Ovary (tissue), 9 donors: Measurements from ENCODE around the gene TUSC2. TPM values are rescaled to one million over a fixed set of nuclear protein-coding genes. Genes with fewer than 3 reads are reported as not detected.

ENCODE experiments used
- DNase-seq, 5 donors: peaks; one replicate each; pipeline ENCODE4 v3.0.0-alpha.2; 2019 to 2020
- H3K27ac ChIP-seq, 2 donors: fragments of 200-600 bp; one replicate each; pipeline versions ENCODE4 v1.5.1 to v1.8.0; 2019 to 2022
- H3K27me3 ChIP-seq: fragments of 200-600 bp; one replicate; pipeline ENCODE4 v1.8.0; 2022
- H3K36me3 ChIP-seq: fragments of 200-600 bp; sonication (generic); one replicate; pipeline ENCODE4 v1.5.1; 2019
- H3K4me1 ChIP-seq: one replicate; pipeline ENCODE4 v1.8.1; 2013; ENCODE audit warnings: mild to moderate bottlenecking, moderate library complexity; ENCODE audit not compliant: insufficient read depth
- H3K4me3 ChIP-seq: fragments of 200-600 bp; sonication (generic); one replicate; pipeline ENCODE4 v1.5.1; 2017
- H3K9me3 ChIP-seq, 2 donors: fragments of 200-600 bp in 1 of 2; sonication (generic) in 1 of 2; one replicate each; pipeline versions ENCODE4 v1.5.1 to v1.8.1; 2013 to 2019; ENCODE audit warnings: mild to moderate bottlenecking in 1 of 2, moderate library complexity in 1 of 2
- EP300 ChIP-seq: sonication (generic); formaldehyde crosslinking; IDR thresholded peaks from one replicate; pipeline ENCODE4 v1.6.1; 2017; ENCODE audit warnings: antibody characterized with exemption
- POLR2A ChIP-seq: fragments of 450-650 bp; IDR thresholded peaks from one replicate; pipeline ENCODE4 v1.6.1; 2017; ENCODE audit warnings: antibody characterized with exemption, mild to moderate bottlenecking, moderate library complexity
- WGBS, 3 donors: extraction: QIAGEN DNeasy Blood & Tissue Kit in 1 of 3; methylation state at CpG; one replicate each; pipeline versions ENCODE4 v1.1.5 to v1.1.7; 2013 to 2017; 5-methylcytosine and 5-hydroxymethylcytosine counted together
- intact Hi-C, 4 donors: fragments of 100-400 bp; cut with DNase I; formaldehyde crosslinking; loops; one replicate each; pipeline versions ENCODE4 v1.11.0 to v1.15.1; 2022 to 2023
- polyA plus RNA-seq, 2 donors: library from polyadenylated mRNA; stranded (reverse); fragments of 200-250 nt in 1 of 2; fragments of 350-450 nt in 1 of 2; fragmentation: Illumina TruSeq in 1 of 2; extraction: RNeasy Lipid Tissue Mini Kit (QIAGEN cat#74804) in 1 of 2; gene quantifications; one replicate each; pipeline ENCODE4 v1.2.3, GENCODE V29; 2013 to 2014
- total RNA-seq, 7 donors: library from RNA; depleted of rRNA in 2 of 7; stranded (reverse); fragments of >200 nt in 2 of 7; fragmentation: NEBNext Ultra II Directional in 3 of 7; extraction: Animal tissue kit (Norgen Biotek cat#: 25700) in 3 of 7; gene quantifications; one replicate each; pipeline versions ENCODE4 v1.1.0 to v1.2.4, GENCODE V29; 2016 to 2023
- TF ChIP-seq, protein P1 (sequence below), 3 donors: fragments of 450-650 bp in 2 of 3; fragments of 200-600 bp in 1 of 3; IDR thresholded peaks; one replicate each; pipeline versions ENCODE4 v1.5.1 to v1.8.0; 2016 to 2022; ENCODE audit warnings: antibody characterized with exemption in 3 of 3, mild to moderate bottlenecking in 1 of 3
- donor health status: DM: no; HTN: no; CAD: no; lungs with moderate emphysema.
- donor health status: DM: no; HTN: no; CAD: no.
- donor health status: Bipolar disorder and iron deficiency.
- donor health status: DM: yes; HTN: yes; CAD: no.
- donor health status: DM: no; HTN: no; CAD: no.
- donor health status: DM: yes; HTN: yes; CAD: no.

TUSC2 gene
- total and polyA plus RNA-seq, 9 donors, result 19.4 to 26.4 (median 21.3) TPM

DNA sequence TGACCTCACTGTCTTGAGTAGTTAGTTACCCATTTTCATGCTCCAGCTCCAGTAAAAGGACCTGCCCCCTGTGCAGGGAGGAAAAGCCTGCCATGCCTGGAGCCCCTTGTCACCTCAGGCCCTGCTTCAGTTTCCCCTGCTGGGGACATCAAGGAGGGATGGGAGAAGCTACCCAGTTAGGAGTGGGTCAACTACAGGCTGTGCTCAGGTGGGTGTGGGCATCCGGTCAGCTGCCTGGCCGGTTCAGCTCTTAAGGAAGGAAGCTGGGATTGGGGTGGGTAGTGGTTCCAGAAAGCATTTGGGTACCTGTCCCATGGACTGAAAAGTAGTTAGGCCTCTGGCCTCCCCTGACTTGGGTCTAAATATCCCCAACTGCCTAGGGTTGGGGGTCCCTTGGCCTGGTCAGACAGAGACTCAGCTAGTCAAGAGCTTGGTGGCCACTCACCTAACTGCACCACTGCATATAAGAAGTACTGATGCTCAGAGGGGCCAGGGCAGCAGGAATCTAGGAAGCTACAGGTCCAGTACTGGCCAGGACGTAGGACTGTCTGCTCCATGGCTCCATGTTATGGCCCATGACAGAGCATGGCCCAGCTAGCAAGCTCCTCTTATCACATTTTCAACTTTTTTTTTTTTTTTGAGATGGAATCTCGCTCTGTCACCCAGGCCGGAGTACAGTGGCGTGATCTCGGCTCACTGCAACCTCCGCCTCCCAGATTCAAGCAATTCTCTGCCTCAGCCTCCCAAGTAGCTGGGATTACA is 48.6 kb downstream of the TUSC2 start:
- Histone ChIP-seq H3K36me3 (no peaks in the 10 kb centered on the region), H3K4me3 (no peak overlapping the region), H3K27me3 (no peaks in the 10 kb centered on the region), H3K27ac (no peak overlapping the region), H3K4me1 (no peaks in the 10 kb centered on the region), H3K9me3 (no peaks in the 10 kb centered on the region)
- intact Hi-C loops, result loop anchor here in 2 of 4 donors (10.0 kb wide), 2 partner anchors 155 to 165 kb away; no protein-coding TSS in a partner anchor
- no peak for DNase-seq
- WGBS, 3 donors, result 87 to 92% (median 90%) methylated on average over 8 of the region's 8 CpGs
- TF ChIP-seq, protein P1, sequence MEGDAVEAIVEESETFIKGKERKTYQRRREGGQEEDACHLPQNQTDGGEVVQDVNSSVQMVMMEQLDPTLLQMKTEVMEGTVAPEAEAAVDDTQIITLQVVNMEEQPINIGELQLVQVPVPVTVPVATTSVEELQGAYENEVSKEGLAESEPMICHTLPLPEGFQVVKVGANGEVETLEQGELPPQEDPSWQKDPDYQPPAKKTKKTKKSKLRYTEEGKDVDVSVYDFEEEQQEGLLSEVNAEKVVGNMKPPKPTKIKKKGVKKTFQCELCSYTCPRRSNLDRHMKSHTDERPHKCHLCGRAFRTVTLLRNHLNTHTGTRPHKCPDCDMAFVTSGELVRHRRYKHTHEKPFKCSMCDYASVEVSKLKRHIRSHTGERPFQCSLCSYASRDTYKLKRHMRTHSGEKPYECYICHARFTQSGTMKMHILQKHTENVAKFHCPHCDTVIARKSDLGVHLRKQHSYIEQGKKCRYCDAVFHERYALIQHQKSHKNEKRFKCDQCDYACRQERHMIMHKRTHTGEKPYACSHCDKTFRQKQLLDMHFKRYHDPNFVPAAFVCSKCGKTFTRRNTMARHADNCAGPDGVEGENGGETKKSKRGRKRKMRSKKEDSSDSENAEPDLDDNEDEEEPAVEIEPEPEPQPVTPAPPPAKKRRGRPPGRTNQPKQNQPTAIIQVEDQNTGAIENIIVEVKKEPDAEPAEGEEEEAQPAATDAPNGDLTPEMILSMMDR (IDR thresholded peaks at IDR 0.05), result no peak
- TF ChIP-seq EP300, result no peak
- no peak for TF ChIP-seq POLR2A

DNA sequence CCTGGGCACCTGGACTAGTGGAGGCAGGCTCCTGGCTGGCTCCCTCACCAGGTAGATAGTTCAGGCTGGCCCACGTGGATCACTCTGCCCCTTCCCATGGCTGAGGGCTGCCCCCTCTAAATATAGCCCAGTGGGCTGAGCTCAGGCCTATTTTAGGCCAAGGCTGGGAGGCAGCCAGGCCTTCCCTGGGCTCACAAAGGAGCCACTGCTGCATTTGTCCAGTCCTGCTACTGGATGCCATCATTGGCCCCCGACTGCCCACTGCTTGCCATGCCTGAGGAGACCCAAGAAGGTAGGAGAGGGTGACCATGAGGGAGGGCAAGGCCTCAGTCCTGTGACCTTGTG is 49.2 kb downstream of the TUSC2 start, which contains the start of gene LSMEM2:
Gene LSMEM2, plus strand, starts transcription at position 208 of the 345 bp plus-strand sequence. Its CDS starts 27 bp downstream, at position 235.
- Histone ChIP-seq H3K27me3 (no peaks in the 10 kb centered on the region), H3K4me3 (no peak within 1 kb of the TSS), H3K9me3 (no peaks in the 10 kb centered on the region), H3K36me3 (no peaks in the 10 kb centered on the region), H3K27ac (no peak within 1 kb of the TSS), H3K4me1 (no peaks in the 10 kb centered on the region)
- intact Hi-C loops, result loop anchor here in 2 of 4 donors (10.0 kb wide), 2 partner anchors 154 to 164 kb away; no protein-coding TSS in a partner anchor
- 35 to 55% (median 51%) methylated on average over 2 of the region's 2 CpGs for WGBS, 3 donors
- no peak for TF ChIP-seq EP300
- DNase-seq, result peak in 2 of 5 donors; percentile 21 to 28

DNA sequence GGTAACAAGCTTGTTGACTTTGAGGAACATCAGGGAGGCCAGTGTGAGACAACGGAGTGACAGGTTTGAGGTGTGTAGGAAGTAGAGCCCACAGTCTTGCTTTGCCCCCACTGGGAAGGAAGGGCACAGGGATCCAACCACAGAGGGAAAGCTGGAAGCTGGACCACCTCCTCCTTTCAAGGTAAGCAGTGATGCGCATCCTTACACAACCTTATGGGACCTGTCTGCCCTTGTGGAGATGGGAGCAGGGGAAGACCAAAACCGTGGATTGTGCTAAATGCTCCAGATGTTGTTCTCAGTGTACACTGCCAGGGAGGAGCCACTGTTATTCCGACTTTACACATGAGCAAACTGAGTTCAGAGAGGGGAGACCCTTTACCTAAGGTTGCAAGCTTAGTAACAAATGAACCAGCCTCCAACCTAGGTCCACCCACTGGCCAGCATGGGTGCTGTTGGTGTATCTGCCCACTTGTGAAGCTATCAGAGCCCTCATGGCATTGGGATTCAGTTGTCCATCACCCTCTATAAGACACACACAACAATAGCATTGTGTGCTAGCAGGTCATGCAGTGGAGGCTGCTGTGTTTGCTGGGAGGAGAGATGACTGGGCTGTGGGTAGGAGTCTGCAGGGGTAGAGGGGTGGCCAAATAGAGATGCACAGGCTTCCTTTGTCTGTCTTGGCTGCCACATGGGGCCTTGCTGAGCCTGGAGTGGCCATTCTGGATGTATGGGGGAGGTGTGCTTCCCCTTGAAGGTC is 49.7 kb downstream of the TUSC2 start:
- Histone ChIP-seq H3K9me3 (no peaks in the 10 kb centered on the region), H3K27ac (no peak overlapping the region), H3K27me3 (no peaks in the 10 kb centered on the region), H3K4me3 (no peak overlapping the region), H3K36me3 (no peaks in the 10 kb centered on the region), H3K4me1 (no peaks in the 10 kb centered on the region)
- WGBS, 3 donors, result 53 to 70% (median 66%) methylated on average over 4 of the region's 4 CpGs
- intact Hi-C loops, result loop anchor here in 2 of 4 donors (10.0 kb wide), 2 partner anchors 154 to 164 kb away; no protein-coding TSS in a partner anchor
- DNase-seq, result no peak
- no peak for TF ChIP-seq POLR2A
- TF ChIP-seq, protein P1 (IDR thresholded peaks at IDR 0.05), result no peak
- no peak for TF ChIP-seq EP300

DNA sequence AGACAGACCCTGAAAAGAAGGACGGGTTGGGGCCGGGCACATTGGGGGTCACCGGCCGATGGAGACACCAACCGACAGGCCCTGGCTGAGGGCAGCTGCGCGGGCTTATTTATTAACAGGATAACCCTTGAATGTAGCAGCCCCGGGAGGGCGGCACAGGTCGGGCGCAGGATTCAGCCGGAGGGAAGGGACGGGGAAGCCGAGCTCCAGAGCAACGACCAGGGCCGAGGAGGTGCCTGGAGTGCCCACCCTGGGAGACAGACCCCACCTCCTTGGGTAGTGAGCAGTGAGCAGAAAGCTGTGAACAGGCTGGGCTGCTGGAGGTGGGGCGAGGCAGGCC is 51.3 kb downstream of the TUSC2 start:
- no peak overlapping the region for H3K4me3 ChIP-seq
- no peak for DNase-seq

DNA sequence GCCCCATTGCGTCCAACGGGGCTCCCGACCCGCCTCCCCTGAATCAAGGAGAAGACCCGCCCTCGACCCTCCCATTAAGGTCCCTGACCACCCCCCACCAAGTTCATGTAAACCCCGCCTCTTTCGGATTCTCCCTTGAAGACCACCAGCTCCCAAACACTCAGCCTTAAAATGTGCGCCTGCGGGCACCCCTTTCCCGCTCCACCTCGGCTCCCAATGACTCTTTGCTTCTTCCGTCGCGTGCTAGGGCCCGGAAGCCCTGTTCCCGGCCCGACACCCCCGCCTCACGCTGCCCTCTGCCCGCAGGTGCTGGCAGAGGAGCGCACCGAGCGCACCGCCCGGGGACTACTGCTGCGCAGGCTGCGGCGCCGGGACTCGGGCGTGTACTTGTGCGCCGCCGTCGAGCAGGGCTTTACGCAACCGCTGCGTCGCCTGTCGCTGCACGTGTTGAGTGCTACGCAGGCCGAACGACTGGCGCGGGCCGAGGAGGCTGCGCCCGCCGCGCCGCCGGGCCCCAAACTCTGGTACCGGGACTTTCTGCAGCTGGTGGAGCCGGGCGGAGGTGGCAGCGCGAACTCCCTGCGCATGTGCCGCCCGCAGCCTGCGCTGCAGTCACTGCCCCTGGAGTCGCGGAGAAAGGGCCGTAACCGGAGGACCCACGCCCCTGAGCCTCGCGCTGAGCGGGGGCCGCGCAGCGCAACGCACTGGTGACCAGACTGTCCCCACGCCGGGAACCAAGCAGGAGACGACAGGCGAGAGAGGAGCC is 51.8 kb downstream of the TUSC2 start:
- Histone ChIP-seq H3K27me3 (no peaks in the 10 kb centered on the region), H3K4me1 (peaks cover 2% of the 10 kb centered on the region), H3K36me3 (no peaks in the 10 kb centered on the region), H3K4me3 (no peak overlapping the region), H3K27ac (no peak overlapping the region), H3K9me3 (no peaks in the 10 kb centered on the region)
- TF ChIP-seq, protein P1 (IDR thresholded peaks at IDR 0.05), result no peak
- TF ChIP-seq POLR2A (no peak), EP300 (no peak)
- DNase-seq, result peak in 2 of 5 donors; percentile 27 to 37
- 73 to 80% (median 79%) methylated on average over 79 of the region's 79 CpGs for WGBS, 3 donors
- intact Hi-C loops, result loop anchor here in 3 of 4 donors (2.0 to 10.0 kb wide), 3 partner anchors 17 to 161 kb away; no protein-coding TSS in a partner anchor

More for the DNA sequence above, 51.3 kb downstream of the TUSC2 start:
- 87 to 93% (median 87%) methylated on average over 17 of the region's 17 CpGs for WGBS, 3 donors
- intact Hi-C loops, result loop anchor here in 2 of 4 donors (10.0 kb wide), 2 partner anchors 152 to 162 kb away; no protein-coding TSS in a partner anchor
- TF ChIP-seq EP300, result no peak
- no peaks in the 10 kb centered on the region for H3K9me3 ChIP-seq
- peaks cover 2% of the 10 kb centered on the region for H3K4me1 ChIP-seq
- no peak overlapping the region for H3K27ac ChIP-seq
- no peaks in the 10 kb centered on the region for H3K36me3 ChIP-seq
- no peaks in the 10 kb centered on the region for H3K27me3 ChIP-seq
